B cell (primary cell): ENCODE data around the gene ICOSLG. TPM values are rescaled to one million over a fixed set of nuclear protein-coding genes. Genes with fewer than 3 reads are reported as not detected.

Experiments
- ATAC-seq: fragments of 200-7000 bp; cut with Tn5 transposase; one replicate; pipeline ENCODE4 v1.10.0; 2021; ENCODE audit warnings: low read depth, mild to moderate bottlenecking, moderate number of reproducible peaks, moderate library complexity
- CTCF ChIA-PET: fragments of 350-600 bp; sonication (Branson Sonifier 250); formaldehyde crosslinking; loops from one replicate; lab custom pipeline; 2021; ENCODE audit warnings: antibody characterized with exemption, inconsistent platforms; lab: Charles Lee
- POLR2A ChIA-PET: fragments of 350-600 bp; sonication (Branson Sonifier 250); formaldehyde crosslinking; loops from one replicate; lab custom pipeline; 2021; ENCODE audit warnings: antibody characterized with exemption; lab: Charles Lee
- DNase-seq: peaks from one replicate; pipeline ENCODE4 v3.0.0; 2013
- H2AFZ ChIP-seq: 2 replicates; pipeline ENCODE4 v1.6.1; 2012; ENCODE audit warnings: mild to moderate bottlenecking, low read depth, low read length; ENCODE audit not compliant: insufficient read depth, poor library complexity, severe bottlenecking
- H3K27ac ChIP-seq, 2 donors: 1 replicate in 1 of 2; 2 replicates in 1 of 2; pipeline ENCODE4 v1.5.1; 2012 to 2013; ENCODE audit warnings: low read length in 2 of 2, mild to moderate bottlenecking in 2 of 2, moderate library complexity in 1 of 2
- H3K27me3 ChIP-seq, 4 experiments: fragments of 200-600 bp in 1 of 4; sonication (generic) in 1 of 4; replicated peaks in 1 of 4; 1 replicate in 2 of 4; 2 replicates in 2 of 4; pipeline versions ENCODE4 v1.6.1 to v1.7.0; 2013 to 2016; ENCODE audit warnings: low read length in 3 of 4, mild to moderate bottlenecking in 2 of 4, mixed read lengths in 1 of 4, moderate library complexity in 1 of 4; ENCODE audit not compliant: insufficient read depth in 4 of 4, control insufficient read depth in 3 of 4; ENCODE audit errors: control extremely low read depth in 1 of 4
- H3K36me3 ChIP-seq, 2 experiments: replicated peaks in 1 of 2; 1 replicate in 1 of 2; 2 replicates in 1 of 2; pipeline versions ENCODE4 v1.6.1 to v1.7.1; 2013; ENCODE audit warnings: low read length in 1 of 2; ENCODE audit not compliant: insufficient read depth in 2 of 2, control insufficient read depth in 1 of 2; ENCODE audit errors: control extremely low read depth in 1 of 2, extremely low read depth in 1 of 2
- H3K4me1 ChIP-seq, 2 donors: fragments of 200-600 bp in 1 of 2; sonication (generic) in 1 of 2; 1 replicate in 1 of 2; 2 replicates in 1 of 2; pipeline versions ENCODE4 v1.5.1 to v1.6.1; 2013 to 2017; ENCODE audit warnings: low read length in 2 of 2; ENCODE audit not compliant: control insufficient read depth in 2 of 2, insufficient read depth in 2 of 2
- H3K4me2 ChIP-seq: replicated peaks from 2 replicates; pipeline ENCODE3; 2012; ENCODE audit warnings: mild to moderate bottlenecking, low read depth, low read length; ENCODE audit not compliant: poor library complexity, severe bottlenecking
- H3K4me3 ChIP-seq, 5 experiments: fragments of 200-600 bp in 1 of 5; sonication (generic) in 1 of 5; 1 replicate in 3 of 5; 2 replicates in 2 of 5; pipeline versions ENCODE4 v1.5.1 to v1.7.0; 2011 to 2016; ENCODE audit warnings: low read length in 4 of 5, mild to moderate bottlenecking in 4 of 5, low read depth in 2 of 5, control low read depth in 1 of 5, moderate library complexity in 1 of 5; ENCODE audit not compliant: insufficient read depth in 1 of 5; ENCODE audit errors: control extremely low read depth in 1 of 5, extremely low read depth in 1 of 5
- H3K79me2 ChIP-seq: fragments of 200-600 bp; sonication (generic); one replicate; pipeline ENCODE4 v1.6.0; 2016; ENCODE audit warnings: low read length; ENCODE audit not compliant: control insufficient read depth, insufficient read depth
- H3K9ac ChIP-seq: fragments of 200-600 bp; sonication (generic); 2 replicates; pipeline ENCODE4 v1.6.1; 2017; ENCODE audit warnings: mild to moderate bottlenecking, low read length, moderate library complexity
- H3K9me3 ChIP-seq, 3 donors: one replicate each; pipeline versions ENCODE4 v1.6.1 to v1.7.1; 2013; ENCODE audit warnings: low read length in 2 of 3; ENCODE audit not compliant: control insufficient read depth in 2 of 3, insufficient read depth in 1 of 3; ENCODE audit errors: control extremely low read depth in 1 of 3
- H4K20me1 ChIP-seq: 2 replicates; pipeline ENCODE4 v1.6.0; 2012; ENCODE audit warnings: mild to moderate bottlenecking, low read length; ENCODE audit not compliant: insufficient read depth, control insufficient read depth, poor library complexity, severe bottlenecking
- H3K27ac Mint-ChIP-seq: one replicate; pipeline ENCODE4 v1.8.0; 2021; ENCODE audit warnings: mixed read lengths
- H3K27me3 Mint-ChIP-seq: one replicate; pipeline ENCODE4 v1.8.0; 2021; ENCODE audit warnings: mixed read lengths
- H3K4me1 Mint-ChIP-seq: one replicate; pipeline ENCODE4 v1.8.0; 2021; ENCODE audit warnings: mixed read lengths
- H3K4me3 Mint-ChIP-seq: one replicate; pipeline ENCODE4 v1.8.0; 2021; ENCODE audit warnings: mixed read lengths
- H3K9me3 Mint-ChIP-seq: one replicate; pipeline ENCODE4 v1.8.0; 2022; ENCODE audit warnings: mixed read lengths; ENCODE audit not compliant: insufficient read depth
- EZH2 ChIP-seq: IDR thresholded peaks from 2 replicates; pipeline ENCODE4 v1.6.1; 2012; ENCODE audit warnings: borderline replicate concordance, low read depth, mild to moderate bottlenecking, moderate library complexity, low read length; ENCODE audit not compliant: insufficient read depth, poor library complexity, severe bottlenecking
- WGBS: methylation state at CpG from one replicate; pipeline ENCODE4 v1.1.5; 2013; ENCODE audit warnings: missing lambda C conversion rate; ENCODE audit not compliant: insufficient coverage; 5-methylcytosine and 5-hydroxymethylcytosine counted together
- intact Hi-C: fragments of 100-400 bp; cut with micrococcal nuclease; formaldehyde crosslinking; loops from one replicate; pipeline ENCODE4 v1.10.0; 2022
- polyA plus RNA-seq: library from polyadenylated mRNA; depleted of rRNA; stranded (reverse); fragments of >200 nt; gene quantifications from 2 replicates; pipeline ENCODE4 v1.2.3, GENCODE V29; 2012
- total RNA-seq, 2 donors: library from RNA; stranded (reverse); fragments of 120-200 nt in 1 of 2; gene quantifications; 1 replicate in 1 of 2; 2 replicates in 1 of 2; pipeline versions ENCODE4 v1.2.3 to v1.2.4, GENCODE V29; 2013 to 2022
- TF ChIP-seq, protein P1 (sequence below): fragments of 200-600 bp; IDR thresholded peaks from one replicate; pipeline ENCODE4 v1.8.0; 2022; ENCODE audit warnings: antibody characterized with exemption, mild to moderate bottlenecking

ICOSLG gene
- total and polyA plus RNA-seq, 2 donors (not counting 1 experiment from before 2014, with no cell fraction given), result 40.2 to 124 TPM

DNA sequence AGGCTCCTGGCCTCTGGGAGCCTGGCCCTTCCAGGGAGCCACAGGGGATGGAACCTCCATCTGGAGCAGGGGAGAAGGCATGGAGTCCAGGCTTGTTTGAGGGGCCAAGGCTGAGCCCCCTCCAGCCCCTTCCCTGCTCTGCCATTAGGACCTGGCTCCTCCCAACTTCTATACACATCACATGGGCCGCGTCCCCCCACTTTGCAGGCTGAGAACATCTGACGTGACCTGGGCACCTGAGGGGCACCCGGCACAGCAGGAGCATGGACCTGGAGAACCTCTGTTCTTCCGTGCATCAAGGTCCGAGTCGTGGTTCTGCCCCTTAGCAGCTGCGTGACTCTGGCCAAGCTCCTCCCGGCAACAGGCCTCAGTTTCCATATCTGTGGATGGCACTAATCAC lies 41.1 kb upstream of the ICOSLG start:
- Histone ChIP-seq H3K9me3 (no peaks in the 10 kb centered on the region), H3K4me2 (no peak overlapping the region), H3K27ac (no peak overlapping the region), H3K27me3 (peaks cover 0 to 9% (median 0%) of the 10 kb centered on the region in 4 experiments), H3K9ac (no peak overlapping the region), H3K4me1 (peaks cover 3 to 7% of the 10 kb centered on the region in 2 donors), H2AFZ (no peak overlapping the region), H3K79me2 (no peaks in the 10 kb centered on the region), H3K36me3 (no peaks in the 10 kb centered on the region), H4K20me1 (no peaks in the 10 kb centered on the region), H3K4me3 (no peak overlapping the region)
- ChIA-PET POLR2A (no interaction called here), CTCF (no interaction called here)
- WGBS, result 97% methylated on average over 9 of the region's 9 CpGs
- no peaks in the 10 kb centered on the region for H3K9me3 Mint-ChIP-seq
- H3K4me1 Mint-ChIP-seq, result peaks cover 11% of the 10 kb centered on the region
- no peak overlapping the region for H3K4me3 Mint-ChIP-seq
- no peak for DNase-seq
- no peaks in the 10 kb centered on the region for H3K27me3 Mint-ChIP-seq
- ATAC-seq, result no peak
- H3K27ac Mint-ChIP-seq, result no peak overlapping the region
- intact Hi-C loops, result no loop called here
- no peak for TF ChIP-seq EZH2
- TF ChIP-seq, protein P1, sequence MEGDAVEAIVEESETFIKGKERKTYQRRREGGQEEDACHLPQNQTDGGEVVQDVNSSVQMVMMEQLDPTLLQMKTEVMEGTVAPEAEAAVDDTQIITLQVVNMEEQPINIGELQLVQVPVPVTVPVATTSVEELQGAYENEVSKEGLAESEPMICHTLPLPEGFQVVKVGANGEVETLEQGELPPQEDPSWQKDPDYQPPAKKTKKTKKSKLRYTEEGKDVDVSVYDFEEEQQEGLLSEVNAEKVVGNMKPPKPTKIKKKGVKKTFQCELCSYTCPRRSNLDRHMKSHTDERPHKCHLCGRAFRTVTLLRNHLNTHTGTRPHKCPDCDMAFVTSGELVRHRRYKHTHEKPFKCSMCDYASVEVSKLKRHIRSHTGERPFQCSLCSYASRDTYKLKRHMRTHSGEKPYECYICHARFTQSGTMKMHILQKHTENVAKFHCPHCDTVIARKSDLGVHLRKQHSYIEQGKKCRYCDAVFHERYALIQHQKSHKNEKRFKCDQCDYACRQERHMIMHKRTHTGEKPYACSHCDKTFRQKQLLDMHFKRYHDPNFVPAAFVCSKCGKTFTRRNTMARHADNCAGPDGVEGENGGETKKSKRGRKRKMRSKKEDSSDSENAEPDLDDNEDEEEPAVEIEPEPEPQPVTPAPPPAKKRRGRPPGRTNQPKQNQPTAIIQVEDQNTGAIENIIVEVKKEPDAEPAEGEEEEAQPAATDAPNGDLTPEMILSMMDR, result no peak

DNA sequence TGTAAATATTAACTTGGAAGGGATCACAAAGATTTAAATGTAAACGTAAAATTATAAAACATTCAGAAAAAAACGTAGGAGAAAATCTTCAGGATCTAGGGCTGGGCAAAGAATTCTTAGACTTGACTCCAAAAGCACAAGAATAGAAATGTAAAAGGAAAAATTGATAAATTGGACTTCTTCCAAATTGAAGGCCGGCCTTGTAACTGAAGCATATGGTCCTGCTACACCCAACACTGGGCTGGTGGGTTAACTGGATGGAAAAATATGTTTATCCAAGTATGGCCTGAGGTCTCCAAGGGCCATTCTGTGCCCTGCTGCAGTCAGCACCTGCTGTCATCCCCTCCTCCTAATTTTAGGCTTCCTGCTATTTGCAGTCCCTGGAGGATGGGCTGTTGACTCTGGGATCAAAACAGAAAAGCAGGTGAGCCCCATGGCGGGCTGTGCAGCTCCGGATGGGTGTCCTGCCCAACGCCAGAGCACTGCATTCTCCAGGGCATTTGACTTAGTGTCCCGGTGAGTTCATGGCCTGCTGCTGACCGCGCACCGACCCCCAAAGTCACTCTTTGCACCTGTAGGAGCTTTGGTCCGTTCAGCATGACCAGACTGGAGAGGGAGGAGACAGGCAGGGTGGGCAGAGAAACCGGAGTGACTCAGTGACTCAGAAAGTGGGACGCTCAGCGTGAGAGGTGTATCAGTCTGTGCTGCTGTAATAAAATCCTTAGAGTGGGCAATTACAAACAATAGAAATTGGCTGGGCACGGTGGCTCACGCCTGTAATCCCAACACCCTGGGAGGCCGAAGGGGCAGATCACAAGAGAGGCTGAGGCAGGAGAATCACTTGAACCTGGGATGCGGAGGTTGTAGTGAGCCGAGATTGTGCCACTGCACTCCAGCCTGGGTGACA lies 38.9 kb upstream of the ICOSLG start:
- Histone ChIP-seq H3K79me2 (no peaks in the 10 kb centered on the region), H3K9ac (no peak overlapping the region), H3K27ac (no peak overlapping the region), H3K9me3 (no peaks in the 10 kb centered on the region), H3K36me3 (no peaks in the 10 kb centered on the region), H3K4me3 (no peak overlapping the region), H4K20me1 (no peaks in the 10 kb centered on the region), H3K4me2 (no peak overlapping the region), H3K27me3 (peaks cover 0 to 9% (median 0%) of the 10 kb centered on the region in 4 experiments), H3K4me1 (peaks cover 3 to 7% of the 10 kb centered on the region in 2 donors), H2AFZ (no peak overlapping the region)
- Mint-ChIP-seq H3K4me3 (no peak overlapping the region), H3K4me1 (peaks cover 11% of the 10 kb centered on the region), H3K9me3 (no peaks in the 10 kb centered on the region), H3K27me3 (no peaks in the 10 kb centered on the region), H3K27ac (no peak overlapping the region)
- intact Hi-C loops, result no loop called here
- TF ChIP-seq, protein P1, result no peak
- no peak for TF ChIP-seq EZH2
- no peak for ATAC-seq
- CTCF ChIA-PET, result no interaction called here
- POLR2A ChIA-PET, result no interaction called here
- WGBS, result 33% methylated on average over 16 of the region's 19 CpGs
- no peak for DNase-seq
